Right lobe of liver (tissue), 6 donors: ENCODE data around the gene TMTC3. TPM values are rescaled to one million over a fixed set of nuclear protein-coding genes. Genes with fewer than 3 reads are reported as not detected.
"Not testable (repeated sequence)": the region's sequence is repeated elsewhere in the genome, so short reads cannot be mapped to it uniquely, and the experiment has no call there.

Experiments
- ATAC-seq, 4 donors: fragments of 200-7000 bp; cut with Tn5 transposase; one replicate each; pipeline ENCODE4 v1.9.1; 2020; ENCODE audit warnings: mild to moderate bottlenecking in 4 of 4, moderate library complexity in 4 of 4
- DNase-seq, 3 donors: peaks; one replicate each; pipeline ENCODE4 v3.0.0-alpha.2; 2020
- H3K27ac ChIP-seq, 3 donors: fragments of 200-600 bp; one replicate each; pipeline ENCODE4 v1.8.0; 2022
- H3K27me3 ChIP-seq, 2 donors: fragments of 200-600 bp; one replicate each; pipeline ENCODE4 v1.8.0; 2022
- H3K36me3 ChIP-seq, 4 donors: fragments of 200-600 bp; sonication (generic) in 1 of 4; one replicate each; pipeline versions ENCODE4 v1.5.1 to v1.8.0; 2017 to 2022; ENCODE audit warnings: control low read depth in 1 of 4
- H3K4me1 ChIP-seq, 4 donors: fragments of 200-600 bp; sonication (generic) in 1 of 4; one replicate each; pipeline versions ENCODE4 v1.5.1 to v1.8.0; 2017 to 2022; ENCODE audit warnings: control low read depth in 1 of 4
- H3K4me3 ChIP-seq, 3 donors: fragments of 200-600 bp; one replicate each; pipeline ENCODE4 v1.8.0; 2022
- H3K9me3 ChIP-seq, 4 donors: fragments of 200-600 bp; sonication (generic) in 1 of 4; one replicate each; pipeline versions ENCODE4 v1.5.1 to v1.8.0; 2017 to 2022; ENCODE audit warnings: control low read depth in 1 of 4
- CTCF ChIP-seq, 4 donors: fragments of 200-600 bp in 3 of 4; fragments of 450-650 bp in 1 of 4; IDR thresholded peaks; one replicate each; pipeline versions ENCODE4 v1.5.1 to v1.8.0; 2016 to 2022; ENCODE audit warnings: antibody characterized with exemption in 4 of 4, mild to moderate bottlenecking in 2 of 4
- POLR2A ChIP-seq: fragments of 450-650 bp; IDR thresholded peaks from one replicate; pipeline ENCODE4 v1.6.1; 2017; ENCODE audit warnings: antibody characterized with exemption, mild to moderate bottlenecking
- WGBS: methylation state at CpG from one replicate; pipeline ENCODE4 v1.1.6; 2018; ENCODE audit warnings: low coverage, low lambda C conversion rate; ENCODE audit not compliant: insufficient coverage; ENCODE audit errors: missing lambda C conversion rate; 5-methylcytosine and 5-hydroxymethylcytosine counted together
- intact Hi-C, 2 donors: fragments of 100-400 bp; cut with DNase I; formaldehyde crosslinking; loops; one replicate each; pipeline versions ENCODE4 v1.11.2 to v1.14.1; 2022
- total RNA-seq, 6 experiments: library from RNA; depleted of rRNA in 2 of 6; stranded (reverse); fragments of >200 nt in 2 of 6; fragmentation: NEBNext Ultra II Directional in 3 of 6; extraction: Animal tissue kit (Norgen Biotek cat#: 25700) in 3 of 6; gene quantifications; one replicate each; pipeline versions ENCODE4 v1.1.0 to v1.2.4, GENCODE V29; 2016 to 2023
- donor health status: DM: no; HTN: yes; CAD: no.
- donor health status: DM: no; HTN: no; CAD: no.
- donor health status: DM: no; HTN: no; CAD: no.
- donor health status: DM: no; HTN: yes; CAD: no.
- donor health status: DM: no; HTN: yes; CAD: no.

The TMTC3 gene
- total RNA-seq, 6 experiments from 2014 or later: 9.5 to 15.7 (median 12.8) TPM

GRCh38 chr12:88206601-88207000 is 64.5 kb downstream of the TMTC3 start:
- Histone ChIP-seq H3K27ac (no peak overlapping the region), H3K27me3 (no peaks in the 10 kb centered on the region), H3K36me3 (no peaks in the 10 kb centered on the region), H3K9me3 (no peaks in the 10 kb centered on the region), H3K4me1 (no peaks in the 10 kb centered on the region), H3K4me3 (no peak overlapping the region)
- TF ChIP-seq POLR2A: no peak
- TF ChIP-seq CTCF (IDR thresholded peaks at IDR 0.05): no peak
- DNase-seq (no peak), ATAC-seq (peak; percentile 53 to 88 (median 70))
- intact Hi-C loops: no loop called here
- WGBS: 23% methylated on average over 1 of the region's 1 CpG

- DNase-seq (no peak), ATAC-seq (no peak)
- intact Hi-C loops: no loop called here
- H3K4me1 ChIP-seq: no peaks in the 10 kb centered on the region
- no peaks in the 10 kb centered on the region for H3K27me3 ChIP-seq
- H3K36me3 ChIP-seq: no peaks in the 10 kb centered on the region
- TF ChIP-seq CTCF (IDR thresholded peaks at IDR 0.05): no peak
- H3K4me3 ChIP-seq: no peak overlapping the region
- H3K27ac ChIP-seq: no peak overlapping the region
- no peaks in the 10 kb centered on the region for H3K9me3 ChIP-seq
- WGBS: 31% methylated on average over 2 of the region's 4 CpGs
These were observed 66.0 kb downstream of the TMTC3 start for GRCh38 chr12:88207921-88208620.

GRCh38 chr12:88208661-88209060 is 66.6 kb downstream of the TMTC3 start:
- no peaks in the 10 kb centered on the region for H3K4me1 ChIP-seq
- TF ChIP-seq POLR2A (no peak), CTCF (IDR thresholded peaks at IDR 0.05) (no peak)
- H3K36me3 ChIP-seq: no peaks in the 10 kb centered on the region
- H3K9me3 ChIP-seq: no peaks in the 10 kb centered on the region
- ATAC-seq (no peak), DNase-seq (no peak)
- no peak overlapping the region for H3K4me3 ChIP-seq
- intact Hi-C loops: no loop called here
- no peaks in the 10 kb centered on the region for H3K27me3 ChIP-seq
- WGBS: no CpG with 5 or more reads among the region's 1 CpG
- no peak overlapping the region for H3K27ac ChIP-seq

- not testable (repeated sequence) for H3K36me3 ChIP-seq
These were observed 68.2 kb downstream of the TMTC3 start for GRCh38 chr12:88210311-88210710.

GRCh38 chr12:88218293-88218692 is 76.2 kb downstream of the TMTC3 start:
- Histone ChIP-seq H3K27ac (no peak overlapping the region), H3K27me3 (no peaks in the 10 kb centered on the region), H3K4me1 (no peaks in the 10 kb centered on the region), H3K9me3 (no peaks in the 10 kb centered on the region), H3K4me3 (no peak overlapping the region), H3K36me3 (no peaks in the 10 kb centered on the region)
- intact Hi-C loops: no loop called here
- TF ChIP-seq CTCF (IDR thresholded peaks at IDR 0.05): no peak
- no peak for TF ChIP-seq POLR2A
- DNase-seq: no peak
- no peak for ATAC-seq

More at GRCh38 chr12:88210311-88210710, 68.2 kb downstream of the TMTC3 start:
- DNase-seq, H3K4me1 ChIP-seq, H3K27me3 ChIP-seq, intact Hi-C loops, ATAC-seq, H3K4me3 ChIP-seq, H3K27ac ChIP-seq, H3K9me3 ChIP-seq: not testable (repeated sequence)
- 86% methylated on average over 1 of the region's 1 CpG for WGBS
